GM12878 (cell line): ENCODE results near the gene MINPP1.

Experiments
- ATF2 ChIP-seq: IDR thresholded peaks from 2 replicates; pipeline ENCODE4 v1.6.1; 2012; ENCODE audit warnings: low read length, inconsistent platforms
- CTCF ChIP-seq, 3 experiments: IDR thresholded peaks in 2 of 3; conservative IDR thresholded peaks in 1 of 3; 2 replicates each; pipeline ENCODE4 v1.5.1; 2011; ENCODE audit warnings: low read depth in 3 of 3, low read length in 3 of 3, mild to moderate bottlenecking in 3 of 3, control low read depth in 2 of 3, moderate library complexity in 2 of 3, inconsistent platforms in 1 of 3, mixed read lengths in 1 of 3; ENCODE audit not compliant: control insufficient read depth in 2 of 3, insufficient read depth in 1 of 3; ENCODE audit errors: extremely low read depth in 1 of 3
- EP300 ChIP-seq, 2 experiments: fragments of 150-350 bp in 1 of 2; IDR thresholded peaks; 2 replicates each; pipeline ENCODE4 v1.6.1; 2011 to 2012; ENCODE audit warnings: low read depth in 2 of 2, low read length in 2 of 2, borderline replicate concordance in 1 of 2, improper control_type of control experiment in 1 of 2, inconsistent platforms in 1 of 2; ENCODE audit not compliant: control insufficient read depth in 1 of 2
- ETV6 ChIP-seq, 2 experiments: fragments of 450-650 bp in 1 of 2; IDR thresholded peaks in 1 of 2; conservative IDR thresholded peaks in 1 of 2; 2 replicates each; pipeline ENCODE4 v1.6.1; 2014; ENCODE audit warnings: antibody characterized with exemption in 1 of 2, borderline replicate concordance in 1 of 2, low read depth in 1 of 2, mild to moderate bottlenecking in 1 of 2, moderate library complexity in 1 of 2
- RAD21 ChIP-seq: IDR thresholded peaks from 2 replicates; pipeline ENCODE4 v1.6.1; 2011; ENCODE audit warnings: mild to moderate bottlenecking, low read depth, low read length, moderate library complexity; ENCODE audit not compliant: insufficient read depth
- TAF1 ChIP-seq: IDR thresholded peaks from 2 replicates; pipeline ENCODE4 v1.6.1; 2011; ENCODE audit warnings: mild to moderate bottlenecking, low read depth, low read length, borderline replicate concordance
- ZZZ3 ChIP-seq: IDR thresholded peaks from 2 replicates; pipeline ENCODE4 v1.6.1; 2011; ENCODE audit warnings: low read depth; ENCODE audit not compliant: control insufficient read depth, insufficient read length

GRCh38 chr10:87500646-87501048 lies 4.0 kb upstream of the MINPP1 start:
- TF ChIP-seq ZZZ3, result no peak
- no peak for TF ChIP-seq EP300 (IDR thresholded peaks at IDR 0.05; ENCODE audit: borderline replicate concordance in 1 of 2, control insufficient read depth in 1 of 2, low read depth in 2 of 2, low read length in 2 of 2)
- TF ChIP-seq CTCF (IDR thresholded peaks at IDR 0.05 in 2 of 3, conservative IDR thresholded peaks at IDR 0.05 in 1 of 3; ENCODE audit: control insufficient read depth in 2 of 3, extremely low read depth in 1 of 3, insufficient read depth in 1 of 3, low read depth in 3 of 3, low read length in 3 of 3), result no peak
- TF ChIP-seq RAD21, result no peak
- no peak for TF ChIP-seq TAF1
- no peak for TF ChIP-seq ATF2
- no peak for TF ChIP-seq ETV6 (conservative IDR thresholded peaks at IDR 0.05 in 1 of 2, IDR thresholded peaks at IDR 0.05 in 1 of 2; ENCODE audit: borderline replicate concordance in 1 of 2, low read depth in 1 of 2)
